BE2C (cell line): ENCODE measurements around the gene PIK3C2B.
"Not testable (repeated sequence)": the region's sequence is repeated elsewhere in the genome, so short reads cannot be mapped to it uniquely, and the experiment has no call there.

Experiments used
- DNase-seq: peaks from one replicate; pipeline ENCODE4 v3.0.0-alpha.2; 2020
- H3K27me3 ChIP-seq: fragments of 250-450 bp; sonication (Bioruptor Pico); 2 replicates; pipeline ENCODE4 v1.5.1; 2020; ENCODE audit warnings: mild to moderate bottlenecking
- H3K36me3 ChIP-seq: fragments of 250-450 bp; sonication (Bioruptor Pico); 2 replicates; pipeline ENCODE4 v1.5.1; 2020; ENCODE audit warnings: mild to moderate bottlenecking
- H3K4me1 ChIP-seq: fragments of 250-450 bp; sonication (Bioruptor Pico); 2 replicates; pipeline ENCODE4 v1.5.1; 2020
- H3K4me3 ChIP-seq: 2 replicates; pipeline ENCODE4 v1.5.1; 2011; ENCODE audit warnings: low read depth, low read length
- H3K9me3 ChIP-seq: fragments of 250-450 bp; sonication (Bioruptor Pico); 2 replicates; pipeline ENCODE4 v1.5.1; 2020
- TF ChIP-seq, protein P1 (sequence below): IDR thresholded peaks from 2 replicates; pipeline ENCODE4 v1.5.1; 2012; ENCODE audit warnings: mild to moderate bottlenecking, low read depth, low read length

The PIK3C2B gene

DNA sequence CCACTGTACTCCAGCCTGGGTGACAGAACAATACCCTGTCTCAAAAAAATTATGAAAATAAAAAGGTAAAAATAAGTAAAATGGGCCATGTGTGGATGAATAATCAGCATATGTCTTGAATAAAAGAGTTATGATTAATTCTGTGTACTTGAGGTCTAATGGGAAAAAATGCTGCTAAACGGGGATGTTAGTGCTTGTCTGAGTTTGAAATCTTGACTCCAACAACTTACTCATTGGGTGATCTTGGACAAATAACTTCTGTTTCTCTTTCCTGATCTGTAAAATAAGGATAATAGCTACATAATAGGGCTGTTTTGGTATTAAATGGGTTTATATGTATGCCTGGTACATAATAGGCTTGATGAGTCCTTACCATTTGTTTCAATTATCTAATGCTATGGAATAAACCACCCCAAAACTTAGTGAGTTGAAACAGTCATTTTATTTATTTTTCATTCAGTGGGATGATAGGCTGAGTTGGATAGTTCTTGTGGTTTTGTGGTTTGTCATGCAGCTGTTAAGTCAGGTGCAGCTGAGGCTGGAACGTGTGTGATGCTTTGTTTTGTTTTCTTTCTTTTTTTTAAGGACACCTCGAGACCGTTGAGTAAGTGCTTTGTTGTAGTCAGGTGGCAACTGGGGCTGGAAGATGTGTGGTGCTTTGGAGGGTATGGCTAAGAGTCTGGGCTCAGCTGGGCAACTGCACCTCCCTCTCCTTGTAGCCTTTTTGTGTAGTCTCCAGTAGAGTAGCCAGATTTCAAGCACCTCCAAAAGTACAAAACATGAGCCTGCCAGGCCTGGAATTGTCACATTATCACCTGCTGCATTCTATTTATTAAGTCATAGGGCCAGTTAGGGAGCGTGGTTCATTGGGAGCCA lies 26.5 kb upstream of the PIK3C2B start:
- Histone ChIP-seq H3K9me3 (no peaks in the 10 kb centered on the region), H3K4me3 (no peak overlapping the region), H3K4me1 (no peaks in the 10 kb centered on the region), H3K36me3 (peaks cover 31% of the 10 kb centered on the region), H3K27me3 (no peaks in the 10 kb centered on the region)
- TF ChIP-seq, protein P1, sequence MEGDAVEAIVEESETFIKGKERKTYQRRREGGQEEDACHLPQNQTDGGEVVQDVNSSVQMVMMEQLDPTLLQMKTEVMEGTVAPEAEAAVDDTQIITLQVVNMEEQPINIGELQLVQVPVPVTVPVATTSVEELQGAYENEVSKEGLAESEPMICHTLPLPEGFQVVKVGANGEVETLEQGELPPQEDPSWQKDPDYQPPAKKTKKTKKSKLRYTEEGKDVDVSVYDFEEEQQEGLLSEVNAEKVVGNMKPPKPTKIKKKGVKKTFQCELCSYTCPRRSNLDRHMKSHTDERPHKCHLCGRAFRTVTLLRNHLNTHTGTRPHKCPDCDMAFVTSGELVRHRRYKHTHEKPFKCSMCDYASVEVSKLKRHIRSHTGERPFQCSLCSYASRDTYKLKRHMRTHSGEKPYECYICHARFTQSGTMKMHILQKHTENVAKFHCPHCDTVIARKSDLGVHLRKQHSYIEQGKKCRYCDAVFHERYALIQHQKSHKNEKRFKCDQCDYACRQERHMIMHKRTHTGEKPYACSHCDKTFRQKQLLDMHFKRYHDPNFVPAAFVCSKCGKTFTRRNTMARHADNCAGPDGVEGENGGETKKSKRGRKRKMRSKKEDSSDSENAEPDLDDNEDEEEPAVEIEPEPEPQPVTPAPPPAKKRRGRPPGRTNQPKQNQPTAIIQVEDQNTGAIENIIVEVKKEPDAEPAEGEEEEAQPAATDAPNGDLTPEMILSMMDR: no peak
- DNase-seq: no peak

DNA sequence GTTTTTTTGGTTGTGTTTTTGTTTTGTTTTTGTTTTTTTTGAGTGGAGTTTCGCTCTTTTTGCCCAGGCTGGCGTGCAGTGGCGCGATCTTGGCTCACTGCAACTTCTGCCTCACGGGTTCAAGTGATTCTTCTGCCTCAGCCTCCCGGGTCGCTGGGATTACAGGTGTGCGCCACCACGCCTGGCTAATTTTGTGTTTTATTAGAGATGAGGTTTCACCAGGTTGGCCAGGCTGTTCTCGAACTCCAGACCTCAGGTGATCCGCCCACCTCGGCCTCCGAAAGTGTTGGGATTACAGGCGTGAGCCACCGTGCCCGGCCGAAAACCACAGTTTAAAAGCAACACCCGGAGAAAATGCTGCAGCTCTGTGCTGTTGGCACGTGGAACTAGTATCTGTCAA lies 22.8 kb upstream of the PIK3C2B start:
- Histone ChIP-seq H3K4me3 (peak overlapping the region; percentile 84), H3K36me3 (peaks cover 18% of the 10 kb centered on the region)
- DNase-seq, H3K27me3 ChIP-seq, H3K4me1 ChIP-seq, H3K9me3 ChIP-seq: not testable (repeated sequence)

DNA sequence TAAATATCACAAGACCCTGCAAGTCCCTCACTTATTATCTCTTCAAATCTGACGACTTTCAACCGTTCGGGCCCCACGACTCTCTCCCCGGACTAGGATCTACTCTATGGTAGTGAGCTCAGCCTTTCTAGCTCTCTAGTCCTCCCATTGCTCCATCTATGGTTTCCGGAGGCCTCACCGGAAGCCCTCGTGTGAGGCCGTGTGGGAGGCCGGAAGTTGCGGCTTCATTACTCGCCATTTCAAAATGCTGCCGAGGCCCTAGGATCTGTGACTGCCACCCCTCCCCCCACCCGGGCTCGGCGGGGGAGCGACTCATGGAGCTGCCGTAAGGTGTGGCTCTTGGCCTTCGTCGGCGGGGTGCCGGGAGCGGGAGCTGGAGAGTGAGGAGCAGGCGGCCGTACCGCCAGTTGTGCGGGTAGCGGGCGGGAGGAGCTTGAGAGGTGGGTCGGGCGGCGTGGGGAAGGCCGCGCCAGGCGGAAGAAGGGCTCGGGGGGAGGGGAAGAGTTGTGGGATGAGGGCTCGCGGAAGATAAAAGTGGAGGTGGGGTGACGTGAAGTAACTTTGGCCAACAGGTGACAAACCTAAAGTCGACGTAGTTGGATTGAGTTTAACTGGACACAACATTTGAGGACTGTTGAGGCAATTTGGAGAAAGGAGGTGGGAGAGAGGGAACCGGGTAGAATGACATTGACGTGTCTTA lies 21.7 kb upstream of the PIK3C2B start, which contains the start of gene MDM4:
TSS of gene MDM4 (plus strand) at position 227 of the 700 bp plus-strand sequence. CDS start 9,113 bp downstream, outside the sequence.
- Histone ChIP-seq H3K36me3 (peaks cover 18% of the 10 kb centered on the region), H3K4me1 (no peaks in the 10 kb centered on the region)

DNA sequence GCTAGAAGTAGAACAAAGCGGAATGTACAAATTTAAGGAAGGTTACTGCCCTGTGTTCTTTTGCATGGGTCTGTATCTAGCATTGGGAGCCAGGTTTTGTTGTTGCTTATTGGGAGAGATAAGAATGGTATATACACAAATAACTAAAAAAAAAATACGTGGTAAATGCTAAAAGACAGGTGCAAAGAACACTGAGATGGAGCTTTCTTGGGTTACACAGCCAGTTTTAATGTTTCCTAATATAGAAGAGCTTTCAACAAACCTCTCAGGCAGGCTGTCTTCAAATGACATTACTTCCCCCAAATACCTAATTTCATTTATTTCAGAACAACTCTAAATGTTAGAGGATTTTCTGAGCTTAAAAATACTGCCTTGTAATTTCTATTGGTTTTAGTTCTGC lies 20.2 kb upstream of the PIK3C2B start:
- H3K4me1 ChIP-seq: no peaks in the 10 kb centered on the region
- H3K4me3 ChIP-seq: no peak overlapping the region
- H3K9me3 ChIP-seq: no peaks in the 10 kb centered on the region
- DNase-seq: no peak
- TF ChIP-seq, protein P1: no peak
- H3K27me3 ChIP-seq: no peaks in the 10 kb centered on the region
- peaks cover 15% of the 10 kb centered on the region for H3K36me3 ChIP-seq

More for the DNA sequence above, 21.7 kb upstream of the PIK3C2B start, which contains the start of gene MDM4:
- Histone ChIP-seq H3K9me3 (no peaks in the 10 kb centered on the region), H3K4me3 (peak within 1 kb of the TSS; percentile 84), H3K27me3 (no peaks in the 10 kb centered on the region)
- peak; percentile 95 for DNase-seq
- TF ChIP-seq, protein P1: no peak

GRCh38 chr1:204513117-204513716 lies 18.6 kb upstream of the PIK3C2B start:
- Histone ChIP-seq H3K9me3 (no peaks in the 10 kb centered on the region), H3K4me1 (no peaks in the 10 kb centered on the region), H3K4me3 (no peak overlapping the region), H3K27me3 (no peaks in the 10 kb centered on the region), H3K36me3 (peaks cover 4% of the 10 kb centered on the region)
- DNase-seq: no peak
- TF ChIP-seq, protein P1: no peak

- TF ChIP-seq, protein P1: no peak
- Histone ChIP-seq H3K4me1 (no peaks in the 10 kb centered on the region), H3K36me3 (no peaks in the 10 kb centered on the region), H3K4me3 (no peak overlapping the region), H3K27me3 (no peaks in the 10 kb centered on the region), H3K9me3 (no peaks in the 10 kb centered on the region)
- DNase-seq: no peak
Observed at GRCh38 chr1:204511366-204511765, 16.8 kb upstream of the PIK3C2B start.
